Hippocampal formation (tissue), 2 donors: ENCODE results near the gene CHRNA3.
A peak's percentile ranks its signal among the peaks of the same experiment; 100 is the strongest.
"Not testable (repeated sequence)": the region's sequence is repeated elsewhere in the genome, so short reads cannot be mapped to it uniquely, and the experiment has no call there.

Experiments used
- DNase-seq, 2 donors: peaks; one replicate each; lab custom pipeline; 2025; lab: John Stamatoyannopoulos, UW

CHRNA3 gene

DNA sequence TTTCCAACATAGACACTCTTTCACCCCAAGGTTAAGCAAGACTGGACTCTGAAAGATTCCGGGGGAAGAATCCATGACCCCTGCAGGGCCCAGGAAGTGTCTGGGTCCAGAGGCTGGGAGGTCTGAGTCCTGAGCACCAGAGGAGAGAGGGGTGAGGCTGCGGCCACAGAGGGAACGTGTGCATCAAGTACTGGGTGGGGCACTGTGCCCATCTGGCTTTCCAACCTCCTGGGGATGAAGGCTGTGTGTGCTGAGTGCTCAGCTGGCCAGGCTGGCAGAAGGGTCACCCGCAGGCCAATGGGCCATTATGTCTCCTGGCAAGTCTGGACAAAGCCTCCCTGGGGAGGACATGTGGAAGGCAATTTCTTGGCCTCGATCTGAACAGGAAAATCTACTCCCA, 3.3 kb downstream of the CHRNA3 start:
- DNase-seq = no peak

DNA sequence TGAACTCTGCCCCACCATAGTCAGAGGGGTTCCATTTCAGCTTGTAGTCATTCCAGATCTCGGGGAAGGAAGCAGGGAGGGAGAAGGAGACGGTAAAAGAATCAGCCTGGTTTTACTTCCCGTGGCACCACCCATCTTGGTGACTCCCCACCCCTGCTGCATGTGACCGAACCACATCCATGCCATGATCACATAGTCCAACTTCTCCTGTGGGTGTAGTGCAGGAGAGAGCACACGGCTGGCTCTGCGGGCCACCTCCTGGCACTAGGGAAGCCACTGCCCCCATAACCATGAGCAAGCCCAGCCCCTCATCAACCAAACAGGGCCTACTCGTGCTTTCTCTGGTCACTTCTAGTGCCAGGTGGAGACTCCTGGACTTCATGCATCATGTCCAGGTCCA, 3.7 kb downstream of the CHRNA3 start:
- no peak for DNase-seq

DNA sequence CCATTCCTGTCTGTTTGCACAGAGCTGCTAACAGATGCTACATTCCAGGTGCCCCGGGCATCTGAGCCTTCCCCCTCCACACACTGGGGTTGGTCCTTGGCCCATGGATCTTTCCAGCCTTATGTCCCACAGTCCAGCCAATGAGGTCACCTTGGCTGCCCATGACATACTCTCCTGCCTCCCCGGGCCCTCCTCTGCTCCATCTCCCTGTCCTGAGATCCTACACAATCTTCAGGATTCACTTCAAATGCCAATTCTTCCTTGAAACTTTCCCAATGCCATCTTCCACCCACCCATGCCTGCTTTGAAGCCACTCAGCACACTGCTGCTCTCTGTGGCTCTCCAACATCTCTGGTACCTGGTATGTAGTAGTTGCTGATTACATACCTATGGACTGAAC, 4.3 kb downstream of the CHRNA3 start:
- no peak for DNase-seq

DNA sequence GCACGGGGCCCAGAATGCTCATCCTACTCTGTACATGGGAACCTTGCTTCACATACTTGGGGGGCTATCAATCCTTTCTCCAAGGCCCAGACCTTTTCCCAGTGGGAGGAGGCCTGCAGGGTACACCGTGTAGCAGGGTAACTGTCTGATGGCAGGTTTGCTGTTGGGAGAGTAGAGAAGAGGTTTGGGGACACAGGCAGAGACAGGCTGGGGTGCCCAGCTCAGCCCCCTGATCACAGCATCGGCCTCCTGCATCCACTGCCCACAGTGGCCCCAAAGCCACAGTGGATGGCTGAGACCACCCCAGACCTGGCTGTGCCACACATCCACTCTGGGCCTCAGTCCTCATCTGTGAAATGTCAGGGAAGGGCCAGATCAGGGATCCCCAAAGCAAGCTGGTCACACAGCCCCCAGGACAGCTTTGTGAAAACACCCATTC, 5.6 kb downstream of the CHRNA3 start:
- no peak for DNase-seq

DNA sequence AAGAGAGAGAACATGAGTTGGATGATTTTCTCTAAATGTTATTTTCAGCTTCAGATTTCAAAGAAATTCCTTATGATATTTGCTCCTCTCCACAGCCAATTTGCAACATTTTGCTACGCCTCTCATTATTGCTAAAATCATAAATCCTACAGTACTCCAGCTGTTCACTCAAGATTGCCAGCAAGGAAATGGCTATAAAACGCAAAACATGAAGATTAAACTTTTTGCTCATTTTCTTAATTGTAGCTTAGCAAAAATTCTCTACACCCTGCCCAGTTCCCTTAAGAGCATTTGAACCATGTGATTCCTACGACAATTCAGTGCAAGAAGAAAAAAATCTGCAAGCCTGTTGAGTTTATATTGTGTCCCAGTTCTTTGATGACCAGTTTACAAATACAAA, 6.8 kb downstream of the CHRNA3 start:
- DNase-seq = no peak

DNA sequence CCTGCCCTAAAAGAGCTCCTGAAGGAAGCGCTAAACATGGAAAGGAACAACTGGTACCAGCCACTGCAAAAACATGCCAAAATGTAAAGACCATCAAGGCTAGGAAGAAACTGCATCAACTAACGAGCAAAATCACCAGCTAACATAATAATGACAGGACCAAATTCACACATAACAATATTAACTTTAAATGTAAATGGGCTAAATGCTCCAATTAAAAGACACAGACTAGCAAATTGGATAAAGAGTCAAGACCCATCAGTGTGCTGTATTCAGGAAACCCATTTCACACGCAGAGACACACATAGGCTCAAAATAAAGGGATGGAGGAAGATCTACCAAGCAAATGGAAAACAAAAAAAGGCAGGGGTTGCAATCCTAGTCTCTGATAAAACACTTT, 11.2 kb downstream of the CHRNA3 start:
- DNase-seq = not testable (repeated sequence)

DNA sequence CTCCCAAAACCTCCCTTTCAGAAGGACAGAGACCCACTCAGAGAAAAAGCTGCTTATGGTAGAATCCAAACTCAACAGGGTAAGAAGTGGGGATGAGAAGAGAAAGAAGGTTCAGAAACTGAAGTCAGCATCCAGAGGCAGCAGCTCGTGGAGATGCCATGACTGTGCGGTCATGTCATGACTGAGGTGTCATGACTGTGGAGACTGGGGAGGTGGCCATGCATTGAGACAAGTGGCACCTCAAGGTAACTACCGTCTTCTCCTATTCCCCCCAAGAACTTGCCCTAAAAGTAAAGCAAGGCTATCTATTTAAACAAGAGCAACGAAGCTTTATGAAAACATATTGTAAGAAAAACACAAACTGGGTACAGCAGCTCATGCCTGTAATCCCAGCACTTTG, 15.1 kb downstream of the CHRNA3 start:
- no peak for DNase-seq

DNA sequence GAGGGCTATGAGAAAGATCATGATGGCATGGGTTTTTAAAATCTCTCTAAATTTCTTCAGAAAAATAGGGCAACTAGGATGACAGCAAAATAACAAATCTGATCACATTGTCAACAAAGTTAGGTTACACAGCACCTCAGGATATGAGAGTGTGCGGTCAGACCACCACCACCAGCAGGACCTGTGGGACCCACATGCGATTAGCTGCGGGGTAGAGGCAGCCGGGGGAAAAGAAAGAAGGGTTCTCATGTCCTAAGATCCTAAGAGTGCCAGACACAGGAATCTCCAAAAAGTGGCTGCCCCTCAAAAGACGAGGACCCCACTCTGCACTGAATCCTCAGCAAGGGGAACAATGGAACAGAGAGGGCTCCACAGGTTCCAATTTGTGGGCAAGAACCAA, 15.6 kb downstream of the CHRNA3 start:
- no peak for DNase-seq

DNA sequence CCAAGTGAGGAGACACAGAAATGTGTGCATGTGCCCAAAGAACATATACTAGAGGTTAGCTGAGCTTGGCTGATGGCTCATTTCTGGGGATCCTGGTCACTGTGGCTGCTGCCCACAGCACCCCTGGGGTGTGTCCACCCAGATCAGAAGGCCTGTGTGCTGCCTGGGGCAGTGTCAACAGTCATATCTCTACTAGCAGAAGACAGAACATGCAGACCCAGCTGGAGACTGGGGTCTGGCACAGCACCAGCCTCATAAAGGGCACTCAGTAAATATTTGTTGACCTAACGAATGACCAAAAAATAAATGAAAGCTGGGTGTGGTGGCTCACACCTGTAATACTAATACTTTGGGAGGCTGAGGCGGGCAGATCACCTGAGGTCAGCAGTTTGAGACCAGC, 16.4 kb downstream of the CHRNA3 start:
- DNase-seq = no peak

DNA sequence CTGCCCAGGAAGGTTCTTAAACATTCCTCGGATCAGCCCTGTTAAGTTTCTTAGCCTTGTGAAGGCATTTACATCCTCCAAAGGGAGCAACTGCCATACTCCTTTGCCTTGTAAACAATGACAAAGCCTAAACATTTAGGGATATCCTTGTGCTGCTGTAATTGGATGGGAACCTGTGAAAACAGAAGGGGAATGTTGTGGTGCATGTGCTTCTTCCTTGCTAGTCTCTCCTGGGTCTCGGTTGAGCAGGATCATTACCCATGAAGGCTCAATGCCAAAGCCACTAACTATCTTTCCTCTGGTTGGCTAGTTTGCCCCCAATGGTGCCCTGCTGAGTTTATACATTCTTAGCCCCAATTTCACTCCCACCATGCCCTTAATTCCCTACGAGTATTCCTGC, 17.3 kb downstream of the CHRNA3 start:
- DNase-seq = no peak

DNA sequence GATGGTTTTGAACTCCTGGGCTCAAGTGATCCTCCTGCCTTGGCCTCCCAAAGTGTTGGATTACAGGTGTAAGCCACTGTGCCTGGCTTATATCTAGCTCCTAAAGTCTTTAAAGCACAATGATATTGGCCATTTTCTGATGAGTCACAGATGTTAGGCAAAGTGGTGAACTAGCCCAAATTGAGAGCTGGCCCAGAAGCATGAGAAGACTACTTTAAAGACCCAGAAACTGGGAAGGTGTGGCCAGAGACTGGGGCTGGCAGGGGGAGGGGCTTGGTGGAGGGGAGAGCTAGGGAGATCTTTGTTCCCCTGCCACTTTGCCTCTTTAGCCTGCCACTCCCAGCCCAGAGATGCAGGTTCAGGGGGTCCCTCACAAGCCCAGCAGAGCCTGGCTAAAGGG, 21.6 kb downstream of the CHRNA3 start:
- DNase-seq = no peak

DNA sequence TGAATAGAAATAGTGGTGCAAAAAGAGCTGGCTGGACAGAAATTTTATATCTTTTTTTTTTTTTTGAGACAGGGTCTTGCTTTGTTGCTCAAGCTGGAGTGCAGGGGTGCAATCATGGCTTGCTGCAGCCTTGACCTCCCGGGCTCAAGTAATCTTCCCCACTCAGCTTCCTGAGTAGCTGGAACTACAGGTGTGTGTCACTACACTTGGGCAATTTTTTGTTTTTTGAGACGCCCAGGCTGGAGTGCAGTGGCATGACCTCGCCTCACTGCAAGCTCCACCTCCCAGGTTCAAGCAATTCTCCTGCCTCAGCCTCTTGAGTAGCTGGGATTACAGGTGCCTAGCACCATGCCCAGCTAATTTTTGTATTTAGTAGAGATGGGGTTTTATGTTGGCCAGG, 22.4 kb downstream of the CHRNA3 start:
- DNase-seq = no peak

DNA sequence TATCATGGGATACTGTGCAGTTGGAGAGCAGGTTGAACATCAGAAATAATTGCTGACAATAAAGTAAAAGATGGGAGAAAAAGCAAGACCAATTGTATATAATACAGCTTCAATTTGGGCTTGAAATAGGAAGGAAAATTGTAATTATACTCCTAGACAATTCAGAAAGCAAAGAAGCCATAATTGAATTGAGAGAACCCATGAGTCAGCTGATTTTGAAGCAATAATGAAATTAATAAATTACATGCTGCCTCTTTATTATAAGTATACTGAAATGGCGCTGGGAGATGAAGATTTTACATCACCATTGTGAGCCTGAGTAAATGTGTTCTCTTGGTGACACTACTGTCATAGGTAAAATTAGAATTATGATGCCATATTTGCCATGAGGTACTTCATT, 23.2 kb downstream of the CHRNA3 start:
- DNase-seq = no peak

DNA sequence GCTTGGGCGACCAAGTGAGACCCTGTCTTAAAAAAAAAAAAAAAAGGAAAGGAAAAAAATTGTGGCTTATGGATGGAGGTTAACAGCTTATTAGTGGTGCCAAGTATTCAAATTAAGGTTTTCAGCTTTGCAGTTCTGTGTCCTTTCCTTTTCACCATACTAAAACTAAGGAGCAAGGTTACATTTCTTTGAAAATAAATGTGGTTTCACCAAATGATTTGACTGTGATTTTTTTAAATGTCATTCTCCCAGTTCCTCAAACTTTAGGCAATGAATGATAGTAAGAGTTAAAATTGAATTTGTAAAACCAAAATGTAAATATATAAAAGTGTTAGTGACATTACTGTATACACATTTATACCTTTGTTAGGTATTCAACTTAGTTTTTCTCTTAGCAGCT, 45.9 kb downstream of the CHRNA3 start:
- DNase-seq = no peak

DNA sequence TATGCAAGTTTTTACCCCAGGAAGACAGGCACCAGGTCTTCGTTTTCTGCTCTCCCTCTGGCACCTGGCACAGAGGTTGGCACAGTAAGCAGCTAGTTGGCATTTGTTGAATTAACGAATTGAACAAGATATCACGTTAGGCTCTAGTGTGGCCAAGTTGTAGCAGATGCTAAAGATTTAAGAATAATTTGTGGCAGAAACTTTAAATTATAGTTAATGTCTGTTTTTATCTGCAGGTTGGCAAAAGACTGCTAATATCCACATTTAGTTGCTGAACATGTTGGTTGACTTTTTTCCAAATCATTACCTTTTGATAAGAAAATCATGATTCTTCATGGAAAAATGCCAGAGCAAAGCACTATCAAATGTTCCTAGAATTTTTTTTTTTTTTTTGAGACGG, 47.4 kb downstream of the CHRNA3 start:
- no peak for DNase-seq

DNA sequence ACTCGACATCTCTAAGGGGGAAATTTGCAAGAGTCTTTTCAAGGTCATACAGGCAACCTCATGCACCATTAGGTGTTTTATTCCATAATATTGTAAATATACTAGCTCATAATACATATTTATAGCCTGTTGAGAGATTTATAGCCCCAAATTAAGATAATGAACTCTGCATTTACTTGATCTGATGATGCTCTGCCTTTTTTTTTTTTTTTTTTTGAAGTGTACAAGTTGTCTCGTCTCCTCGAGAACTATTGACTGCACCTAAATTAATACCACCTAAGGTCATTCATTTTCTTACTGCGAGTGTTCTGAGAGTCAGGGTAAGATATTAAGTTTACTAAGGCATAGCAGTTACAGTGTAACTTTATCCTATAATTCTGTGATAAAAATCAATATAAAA, 49.4 kb downstream of the CHRNA3 start:
- DNase-seq = no peak

DNA sequence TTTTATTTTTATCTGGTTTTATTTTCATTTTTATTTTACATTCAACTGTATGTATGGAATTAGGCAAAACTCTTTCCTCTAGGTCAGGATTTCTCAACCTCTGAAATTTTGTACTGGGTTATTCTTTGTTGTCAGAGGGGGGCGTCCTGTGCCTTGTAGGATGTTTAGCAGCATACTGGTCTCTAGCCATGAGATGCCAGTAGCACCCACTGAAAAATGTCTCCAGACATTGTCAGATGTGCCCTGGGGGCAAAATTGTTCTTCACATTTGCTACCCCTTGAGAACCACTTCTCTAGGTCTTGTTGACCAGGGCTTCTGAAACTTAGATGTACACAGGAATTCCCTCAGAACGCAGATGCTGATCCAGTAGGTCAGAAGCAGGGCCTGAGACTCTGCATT, 50.1 kb downstream of the CHRNA3 start:
- DNase-seq = no peak

DNA sequence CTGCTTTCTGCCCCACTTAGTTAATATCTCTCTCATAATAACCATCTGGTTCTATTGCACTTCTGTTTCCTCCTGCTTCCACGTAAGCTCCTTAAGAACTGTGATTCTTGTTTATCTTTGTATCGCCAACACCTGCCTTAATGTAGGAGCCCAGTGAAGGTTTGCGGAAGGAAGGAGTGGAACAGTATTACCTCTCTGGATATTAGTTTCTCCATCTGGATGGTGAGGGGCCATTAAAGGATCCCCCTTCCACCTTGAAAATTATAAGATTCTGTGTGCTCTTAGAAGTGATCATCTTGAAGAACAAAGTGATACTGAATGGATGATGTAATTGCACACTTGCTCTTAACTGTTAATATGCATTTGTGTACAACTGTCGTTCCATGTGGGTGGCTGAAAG, 53.3 kb downstream of the CHRNA3 start:
- DNase-seq = no peak

DNA sequence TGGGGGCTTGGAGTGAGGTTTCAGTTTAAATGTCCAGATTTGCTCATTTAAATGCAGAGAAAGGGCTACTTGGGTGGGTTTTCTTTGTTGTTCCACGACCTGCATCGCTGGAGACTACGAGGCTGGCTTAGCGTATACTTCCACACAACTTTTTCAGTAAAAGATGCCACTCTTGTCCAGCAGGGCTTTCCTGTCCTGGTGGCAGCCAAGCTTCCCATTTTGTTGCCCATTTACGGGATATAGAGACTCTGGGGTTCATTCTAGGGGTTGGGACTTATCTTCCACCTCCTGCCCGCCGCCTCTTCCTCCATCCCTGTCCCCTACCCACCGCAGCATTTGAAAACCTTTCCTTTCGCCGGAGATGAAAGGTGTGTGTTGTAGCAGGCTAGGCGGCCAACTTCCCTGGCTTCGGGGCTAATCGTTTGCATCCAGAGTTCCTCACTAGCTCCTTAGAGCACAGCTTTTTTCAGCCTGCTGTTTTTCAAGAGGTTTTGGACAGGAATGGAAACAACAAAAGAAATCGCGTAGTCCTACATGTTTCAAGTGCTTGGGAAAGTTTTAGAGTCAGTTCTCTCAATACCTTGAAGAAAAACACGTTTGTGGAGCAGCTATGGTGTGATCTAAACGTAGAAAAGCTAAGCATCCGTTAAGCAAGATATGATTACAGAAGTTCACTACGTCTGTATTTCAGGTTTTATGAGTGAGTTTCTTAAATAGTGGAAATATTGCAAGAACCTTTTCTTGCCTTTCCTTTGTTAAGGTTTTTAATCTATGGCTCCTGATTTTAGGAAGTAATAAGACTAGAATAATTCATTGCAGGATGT, 54.6 kb downstream of the CHRNA3 start:
- no peak for DNase-seq

DNA sequence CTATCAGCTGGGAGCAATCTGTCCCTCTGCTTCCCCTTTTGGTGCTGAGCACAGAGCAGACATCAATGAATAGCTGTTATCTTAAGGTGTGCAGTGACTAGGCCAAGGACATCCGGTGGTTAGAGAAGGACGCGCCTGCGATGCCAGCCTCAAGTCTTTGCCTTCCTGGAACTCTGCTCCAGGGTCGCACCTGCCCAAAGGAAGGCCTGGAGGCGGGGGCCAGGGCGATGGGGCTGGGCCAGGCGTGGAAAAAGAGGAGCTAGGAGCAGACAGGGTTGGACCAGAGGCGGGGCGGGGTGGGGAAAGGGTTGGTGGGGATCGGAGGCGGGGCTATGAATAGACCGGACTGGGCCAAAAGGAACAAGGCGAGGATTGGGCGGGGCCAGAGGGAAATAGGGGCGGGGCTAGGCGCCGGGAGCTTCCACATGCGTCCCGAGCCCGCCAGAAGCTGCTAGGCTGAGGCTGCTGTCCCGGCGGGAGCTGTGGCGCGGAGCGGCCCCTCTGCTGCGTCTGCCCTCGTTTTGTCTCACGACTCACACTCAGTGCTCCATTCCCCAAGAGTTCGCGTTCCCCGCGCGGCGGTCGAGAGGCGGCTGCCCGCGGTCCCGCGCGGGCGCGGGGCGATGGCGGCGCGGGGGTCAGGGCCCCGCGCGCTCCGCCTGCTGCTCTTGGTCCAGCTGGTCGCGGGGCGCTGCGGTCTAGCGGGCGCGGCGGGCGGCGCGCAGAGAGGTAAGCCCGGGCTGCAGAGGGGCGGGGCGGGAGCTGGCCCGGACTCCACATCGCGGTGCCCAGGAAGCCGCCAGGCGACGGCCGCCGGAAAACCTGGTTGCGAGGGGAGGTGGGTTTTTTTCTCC, 55.5 kb downstream of the CHRNA3 start, which contains the start of gene CHRNA5:
CHRNA5 (plus strand) TSS at position 424 of the 854 bp plus-strand sequence; CDS start at position 624, 200 bp downstream.
- DNase-seq = peak in 1 of 2 donors; percentile 26

DNA sequence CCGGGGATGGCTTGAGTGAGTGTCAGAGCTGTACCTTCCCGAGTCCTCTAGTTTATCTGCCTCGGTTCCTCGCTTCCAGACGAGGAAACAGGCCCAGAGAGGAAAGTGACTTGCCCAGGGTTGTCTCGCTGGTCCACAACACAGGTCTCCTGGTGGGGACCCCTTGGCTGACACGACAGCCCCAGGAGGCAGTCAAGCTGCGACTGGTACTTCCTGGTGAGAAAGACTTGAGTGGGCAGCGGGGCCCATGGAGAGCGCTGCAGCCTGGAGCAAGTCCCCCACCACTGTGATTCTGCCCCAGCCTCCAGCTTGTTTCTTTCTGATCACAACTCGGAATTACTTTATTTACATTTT, 56.1 kb downstream of the CHRNA3 start:
- no peak for DNase-seq

DNA sequence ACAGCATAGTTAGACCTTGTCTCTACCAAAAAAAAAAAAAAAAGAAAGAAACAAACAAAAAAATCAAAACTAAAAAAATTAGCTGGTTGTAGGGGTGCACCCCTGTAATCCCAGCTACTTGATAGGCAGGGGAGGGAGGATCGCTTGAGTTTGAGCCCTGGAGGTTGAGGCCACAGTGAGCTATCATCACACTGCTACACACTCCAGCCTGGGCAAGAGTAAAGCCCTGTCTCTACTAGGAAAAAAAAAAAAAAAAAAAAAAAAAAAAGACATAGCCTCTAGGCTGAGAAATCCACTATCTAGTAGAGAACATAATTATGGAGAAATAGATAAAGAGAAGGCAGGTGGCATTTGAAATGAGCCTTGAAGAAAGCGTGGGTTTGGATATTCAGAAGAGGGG, 57.7 kb downstream of the CHRNA3 start:
- DNase-seq = no peak

DNA sequence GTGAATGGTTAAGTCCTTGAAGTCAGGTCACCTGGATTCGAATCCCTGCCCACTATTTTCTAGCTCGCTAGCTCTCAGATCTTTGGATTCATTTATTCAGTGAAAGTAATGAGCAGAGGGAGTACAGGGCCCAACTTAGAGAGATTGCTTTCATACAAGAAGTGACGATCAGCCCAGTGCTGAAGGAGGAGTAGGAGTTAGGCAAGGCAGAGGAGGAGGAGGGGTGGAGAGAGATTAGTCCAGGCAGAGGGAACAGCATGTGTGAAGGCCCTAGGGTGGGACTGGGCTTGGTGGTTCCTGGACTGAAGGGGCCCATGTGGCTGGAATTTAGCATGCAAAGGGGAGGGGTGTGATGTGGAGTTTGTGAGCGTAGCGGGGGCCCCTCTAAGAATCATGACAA, 59.3 kb downstream of the CHRNA3 start:
- no peak for DNase-seq
